T-helper 2 cell treated with Interferon-gamma antibody and Interleukin-4, amounts not matched to agents 100 ng/mL and 5 ng/mL, for 36 hours (primary cell): ENCODE data around the gene TPCN1. TPM values are rescaled to one million over a fixed set of nuclear protein-coding genes. Genes with fewer than 3 reads are reported as not detected.

ENCODE experiments used
- intact Hi-C: fragments of 100-400 bp; cut with micrococcal nuclease; formaldehyde crosslinking; loops from one replicate; pipeline ENCODE4 v1.15.1; 2023
- total RNA-seq: library from RNA; stranded (reverse); gene quantifications from 2 replicates; pipeline ENCODE4 v1.2.3, GENCODE V29; 2022

Gene TPCN1
- total RNA-seq, 1 donor from 2014 or later, result 34.2 TPM

DNA sequence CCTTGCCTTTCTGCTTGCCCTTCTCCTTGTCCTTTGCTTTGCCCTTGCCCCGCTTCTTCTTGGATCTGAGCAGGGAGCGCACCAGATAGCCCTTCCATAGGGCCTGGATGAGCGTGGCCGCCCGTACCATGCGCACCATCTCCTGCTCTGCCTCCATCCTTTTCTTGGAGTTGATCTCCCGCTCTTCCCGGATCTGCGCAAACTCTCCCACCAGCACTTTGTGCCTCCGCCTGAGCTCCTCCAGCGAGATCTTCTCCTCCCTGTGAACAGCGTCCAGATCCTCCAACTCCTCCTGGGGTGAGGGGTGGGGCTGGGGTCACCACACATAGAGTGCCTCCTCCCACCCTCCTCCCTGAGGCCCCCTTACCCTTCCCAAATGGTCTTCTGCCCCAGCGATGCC is 25.7 kb upstream of the TPCN1 start:
- intact Hi-C loops, result no loop called here

DNA sequence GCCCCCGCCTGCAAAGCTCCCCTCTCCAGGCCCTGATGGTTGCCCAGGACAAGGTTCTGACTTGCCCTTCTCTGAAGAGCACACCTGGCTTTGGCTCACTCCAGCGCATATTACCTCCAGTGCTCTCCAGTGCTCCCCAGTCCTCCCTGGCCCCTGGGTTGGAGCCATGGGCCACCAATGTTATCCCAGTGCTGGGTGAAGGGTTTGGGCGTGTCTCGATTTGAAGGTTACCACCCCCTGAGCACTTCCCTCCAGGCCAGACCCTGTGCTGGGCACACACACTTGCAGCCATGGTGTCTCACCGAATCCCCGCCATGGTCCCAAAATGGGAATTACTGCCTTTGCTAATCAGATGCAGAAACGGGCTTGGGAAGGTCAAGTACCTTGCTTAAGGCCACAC is 24.7 kb upstream of the TPCN1 start:
- intact Hi-C loops, result no loop called here

DNA sequence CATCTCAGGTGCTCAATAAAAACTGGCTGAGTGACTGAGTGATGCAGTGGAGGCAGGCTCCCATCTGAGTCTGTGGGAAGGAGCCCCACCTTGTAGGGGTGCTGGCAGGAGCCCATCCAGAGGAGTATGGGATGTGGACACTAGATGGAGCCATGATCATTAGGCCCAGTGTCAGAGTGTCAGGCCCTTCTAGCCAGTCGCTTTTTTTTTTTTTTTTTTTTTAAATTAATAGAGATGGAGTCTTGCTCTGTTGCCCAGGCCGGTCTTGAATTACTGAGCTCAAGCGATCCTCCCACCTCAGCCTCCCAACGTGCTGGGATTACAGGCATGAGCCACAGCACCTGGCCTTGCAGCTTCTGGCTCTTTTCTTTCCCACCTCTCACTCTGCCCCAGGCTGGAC is 24.3 kb upstream of the TPCN1 start:
- intact Hi-C loops, result loop anchor here (1.0 kb wide), 1 partner anchor 228 kb away; no protein-coding TSS in a partner anchor

DNA sequence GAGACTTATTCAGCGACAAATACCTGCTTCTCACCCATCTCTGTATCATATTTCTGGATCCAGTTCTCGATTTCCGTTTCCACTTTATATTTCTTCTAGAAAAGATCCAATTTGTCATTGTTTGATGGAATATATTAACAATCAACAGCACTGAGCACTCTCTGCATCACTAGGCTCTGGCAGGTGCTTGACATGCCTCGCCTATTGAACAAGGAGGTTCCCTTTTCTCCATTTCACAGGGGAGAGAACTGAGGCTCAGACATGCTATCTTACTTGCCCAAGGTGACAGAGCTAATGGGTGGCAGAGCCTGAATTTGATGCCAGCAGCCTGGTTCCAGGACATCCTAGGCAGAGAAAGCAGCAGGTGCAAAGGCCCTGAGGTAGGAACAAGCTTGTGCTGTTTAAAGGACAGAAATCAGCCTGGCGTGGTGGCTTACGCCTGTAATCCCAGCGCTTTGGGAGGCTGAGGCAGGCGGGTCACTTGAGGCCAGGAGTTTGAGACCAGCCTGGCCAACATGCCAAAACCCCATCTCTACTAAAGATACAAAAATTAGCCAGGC is 23.7 kb upstream of the TPCN1 start:
- intact Hi-C loops, result loop anchor here (1.0 kb wide), 1 partner anchor 228 kb away; no protein-coding TSS in a partner anchor

DNA sequence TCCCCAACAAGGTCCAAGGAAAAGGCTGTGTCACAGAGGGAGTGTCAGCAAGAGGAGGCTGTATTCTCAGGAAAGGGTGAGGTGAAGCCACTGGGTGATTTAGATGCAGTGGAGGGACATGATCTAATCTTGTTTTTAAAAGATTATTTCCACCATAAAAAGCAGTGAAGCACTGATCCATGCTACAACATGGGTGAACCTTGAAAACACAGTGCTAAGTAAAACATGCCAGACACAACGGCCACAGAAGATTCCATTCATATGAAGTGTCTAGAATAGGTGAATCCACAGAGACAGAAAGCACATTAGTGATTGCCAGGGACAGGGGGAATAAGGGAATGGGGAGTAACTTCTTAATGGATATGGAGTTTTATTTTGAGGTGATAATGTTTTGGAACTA is 23.0 kb upstream of the TPCN1 start:
- intact Hi-C loops, result no loop called here

DNA sequence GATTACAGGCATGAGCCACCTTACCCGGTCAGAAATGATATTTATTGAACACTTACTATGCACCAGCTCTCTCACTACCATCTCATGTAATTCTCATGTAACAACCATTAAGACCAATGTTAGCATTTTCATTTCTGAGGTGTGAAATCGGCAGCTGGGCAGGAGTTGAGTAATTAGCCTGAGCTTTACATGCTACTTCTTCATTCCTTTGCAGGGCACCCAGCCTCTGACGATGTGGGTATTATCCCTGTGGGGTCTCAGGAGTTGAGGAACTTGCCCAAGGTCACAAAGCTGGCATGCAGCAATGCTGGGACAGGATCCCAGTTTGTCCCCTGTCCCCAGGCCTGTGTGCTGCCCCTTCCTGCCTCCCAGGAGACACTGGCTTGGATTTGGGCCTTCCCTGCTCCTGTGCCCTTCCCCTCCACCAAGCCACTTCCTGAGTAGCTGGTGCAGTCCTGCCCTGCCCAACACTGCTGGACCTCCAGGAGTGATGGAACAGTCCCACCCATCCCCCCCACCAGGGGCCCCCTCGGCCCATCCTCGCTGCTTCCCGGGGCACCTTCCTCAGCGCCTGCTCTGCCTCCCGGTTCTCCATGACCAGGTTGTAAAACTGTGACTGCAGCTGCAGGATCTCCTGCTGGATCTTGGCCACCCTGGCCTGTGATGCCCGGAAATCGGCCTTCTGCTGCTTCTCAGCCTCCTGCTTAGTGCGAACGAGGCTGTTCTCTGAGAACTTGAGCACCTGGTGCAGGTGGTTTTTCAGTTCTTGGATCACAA is 21.1 kb upstream of the TPCN1 start:
- intact Hi-C loops, result no loop called here

DNA sequence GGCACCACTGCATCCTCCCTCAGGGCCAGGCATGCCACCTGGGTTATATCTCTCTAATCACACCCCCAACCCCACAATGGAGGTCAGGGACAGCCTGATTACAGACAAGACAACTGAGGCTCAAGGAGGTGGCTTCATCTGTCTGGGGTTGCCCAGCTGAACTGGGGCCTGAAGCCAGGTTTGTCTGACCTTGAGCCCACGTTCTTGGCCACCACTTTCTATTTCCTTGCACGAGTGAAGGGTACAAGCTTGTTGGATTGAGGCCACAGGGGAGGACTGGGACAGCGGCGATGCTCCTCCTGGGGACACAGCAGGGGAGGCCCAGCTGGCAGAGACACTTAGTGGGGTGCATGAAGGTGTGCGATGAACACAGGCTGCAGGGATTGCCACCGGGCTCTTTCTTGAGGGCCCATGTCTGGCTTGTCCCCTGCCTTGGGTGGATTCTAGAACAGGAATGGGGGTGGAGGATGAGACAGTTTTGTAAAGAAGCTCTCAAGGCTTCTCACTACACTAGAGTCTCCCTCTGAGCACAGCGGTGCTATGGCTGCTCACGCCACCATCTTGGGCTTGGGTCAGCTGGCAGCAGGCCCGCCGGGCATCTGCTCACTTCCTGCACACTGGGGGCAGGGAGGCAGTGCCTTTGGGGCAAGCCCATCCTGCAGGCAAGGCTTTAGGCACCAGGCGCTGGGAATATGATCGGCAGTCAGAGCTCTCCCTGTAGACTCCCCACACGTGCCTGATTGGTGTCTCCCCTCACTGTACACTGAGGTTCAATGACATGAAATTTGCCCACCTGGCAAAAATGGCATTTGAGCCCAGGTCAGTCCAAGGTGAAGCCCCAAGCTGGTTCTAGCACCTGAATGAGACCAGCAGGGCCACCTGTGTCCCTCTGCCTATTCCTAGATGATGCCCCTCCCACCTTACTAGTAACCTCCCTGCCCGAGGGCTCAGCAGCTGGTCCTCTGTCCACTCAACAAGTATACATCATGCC is 19.8 kb upstream of the TPCN1 start:
- intact Hi-C loops, result no loop called here

DNA sequence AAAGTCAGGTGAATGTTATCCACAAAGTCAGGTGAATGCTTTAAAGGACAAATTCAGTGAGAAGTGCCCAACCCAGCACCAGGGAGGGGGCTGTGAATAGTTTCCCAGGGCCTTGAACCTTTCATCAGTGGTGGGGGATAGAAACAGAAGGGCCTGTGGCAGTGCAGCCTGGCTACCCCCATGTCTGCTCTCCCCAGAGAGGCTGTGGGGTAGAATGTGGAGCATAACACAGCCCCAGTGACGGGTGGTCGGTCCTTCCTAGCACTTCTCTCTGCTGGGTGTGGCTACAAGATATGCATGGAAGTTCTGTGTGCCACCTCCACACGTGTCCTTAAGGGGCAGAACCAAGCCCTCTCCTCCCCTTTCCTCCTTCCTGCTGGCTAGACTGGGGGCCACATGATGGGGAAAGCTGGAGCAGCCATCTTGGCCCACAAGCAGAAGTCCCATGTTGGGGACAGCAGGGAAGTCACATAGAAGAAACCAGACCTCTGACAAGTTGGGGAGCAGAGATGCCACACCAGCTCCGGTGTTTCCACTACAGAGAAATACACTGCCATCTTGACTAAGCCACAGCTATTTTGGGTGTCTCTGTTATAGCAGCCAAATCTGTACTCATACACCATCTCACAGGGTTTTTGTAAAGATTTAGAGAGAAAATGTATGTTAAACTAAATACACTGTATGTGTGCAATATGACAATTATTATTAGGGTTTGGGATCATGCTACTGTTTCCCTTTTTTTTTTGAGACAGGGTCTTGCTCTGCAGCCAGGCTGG is 18.8 kb upstream of the TPCN1 start:
- intact Hi-C loops, result no loop called here

DNA sequence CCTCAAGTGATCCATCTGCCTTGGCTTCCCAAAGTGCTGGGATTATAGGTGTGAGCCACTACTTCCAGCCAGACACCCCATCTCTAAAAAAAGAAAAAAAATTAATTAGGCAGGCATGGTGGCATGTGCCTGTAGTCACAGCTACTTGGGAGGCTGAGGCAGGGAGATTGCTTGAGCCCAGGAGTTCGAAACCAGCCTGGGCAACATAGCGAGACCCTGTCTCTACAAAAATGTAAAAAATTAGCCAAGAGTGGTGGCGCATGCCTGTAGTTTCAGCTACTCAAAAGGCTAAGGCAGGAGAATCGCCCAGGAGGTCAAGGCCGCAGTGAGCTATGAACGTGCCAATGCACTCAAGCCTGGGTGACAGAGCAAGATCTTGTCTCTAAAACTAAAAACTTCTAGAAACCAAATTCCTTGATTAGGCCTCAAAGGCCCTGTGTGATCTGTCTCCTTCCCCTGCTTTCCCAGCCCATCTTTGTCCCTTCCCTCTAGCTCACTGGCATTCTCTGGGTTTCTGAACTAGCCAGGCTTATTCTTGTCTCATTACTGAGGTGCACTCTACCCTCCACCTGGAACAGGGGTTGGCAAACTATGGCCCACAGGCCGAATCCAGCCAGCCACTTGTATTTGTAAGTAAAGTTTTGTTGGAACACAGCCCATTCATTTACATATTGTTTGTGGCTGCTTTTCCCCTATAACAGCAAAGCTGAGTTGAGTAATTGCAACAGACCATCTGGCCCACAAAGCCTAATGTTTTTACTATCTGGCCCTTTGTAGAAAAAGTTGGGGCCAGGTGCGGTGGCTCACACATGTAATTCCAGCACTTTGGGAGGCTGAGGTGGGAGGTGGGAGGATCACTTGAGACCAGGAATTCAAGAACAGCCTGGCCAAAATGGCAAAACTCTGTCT is 17.2 kb upstream of the TPCN1 start:
- intact Hi-C loops, result no loop called here

DNA sequence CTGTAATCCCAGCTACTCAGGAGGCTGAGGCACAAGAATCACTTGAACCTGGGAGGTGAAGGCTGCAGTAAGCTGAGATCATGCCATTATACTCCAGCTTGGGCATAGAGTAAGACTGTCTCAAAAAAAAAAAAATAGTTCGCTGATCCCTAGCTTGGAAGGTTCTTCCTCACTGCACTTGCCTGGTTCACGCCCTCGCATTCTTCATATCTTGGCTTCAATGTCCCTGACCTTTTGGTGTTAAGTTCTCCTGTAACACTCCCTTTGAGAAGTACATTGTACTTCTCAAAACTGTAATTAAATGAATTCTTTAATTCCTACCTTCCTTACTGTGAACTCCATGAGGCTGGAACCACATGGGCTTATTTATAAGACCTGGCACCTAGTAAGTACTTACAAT is 16.5 kb upstream of the TPCN1 start:
- intact Hi-C loops, result loop anchor here (5.0 kb wide), 3 partner anchors 57 to 152 kb away; partner anchors contain the start of gene PLBD2

DNA sequence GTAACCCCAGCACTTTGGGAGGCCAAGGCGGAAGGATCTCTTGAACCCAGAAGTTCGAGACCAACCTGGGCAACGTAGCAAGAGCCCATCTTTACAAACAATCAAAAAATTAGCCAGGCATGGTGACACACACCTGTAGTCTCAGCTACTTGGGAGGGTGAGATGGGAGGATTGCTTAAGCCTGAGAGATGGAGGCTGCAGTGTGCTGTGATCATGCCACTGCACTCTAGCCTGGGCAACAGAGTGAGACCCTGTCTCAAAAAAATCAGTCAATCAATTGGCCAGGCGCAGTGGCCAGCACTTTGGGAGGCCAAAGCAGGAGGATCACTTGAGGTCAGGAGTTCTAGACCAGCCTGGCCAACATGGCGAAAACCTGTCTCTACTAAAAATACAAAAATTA is 14.5 kb upstream of the TPCN1 start:
- intact Hi-C loops, result loop anchor here (5.0 kb wide), 3 partner anchors 55 to 150 kb away; partner anchors contain the start of gene PLBD2

DNA sequence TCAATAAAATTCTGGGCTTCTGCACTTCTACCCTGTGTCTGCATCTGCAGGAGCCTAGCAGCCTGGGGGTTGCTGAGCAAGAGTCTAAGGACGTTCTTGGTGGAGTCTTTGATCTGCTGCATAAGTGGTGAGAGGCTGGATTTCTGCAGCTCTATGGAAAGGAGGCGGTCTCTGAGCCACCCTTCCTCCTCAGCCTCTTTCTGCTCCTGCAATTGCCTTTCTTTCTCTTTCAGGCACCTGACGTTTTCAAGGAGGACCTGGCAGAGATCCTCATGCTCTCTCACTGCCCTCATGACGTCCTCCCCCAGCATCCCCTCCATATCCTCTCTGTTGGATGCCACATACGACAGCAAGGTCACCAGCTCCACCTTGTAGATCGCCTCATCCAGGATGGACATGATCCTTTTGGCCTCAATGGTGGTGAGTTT is 13.6 kb upstream of the TPCN1 start:
- intact Hi-C loops, result loop anchor here (1.0 to 5.0 kb wide), 5 partner anchors 14 to 150 kb away; partner anchors contain the start of genes DDX54, PLBD2, RITA1 and TPCN1

DNA sequence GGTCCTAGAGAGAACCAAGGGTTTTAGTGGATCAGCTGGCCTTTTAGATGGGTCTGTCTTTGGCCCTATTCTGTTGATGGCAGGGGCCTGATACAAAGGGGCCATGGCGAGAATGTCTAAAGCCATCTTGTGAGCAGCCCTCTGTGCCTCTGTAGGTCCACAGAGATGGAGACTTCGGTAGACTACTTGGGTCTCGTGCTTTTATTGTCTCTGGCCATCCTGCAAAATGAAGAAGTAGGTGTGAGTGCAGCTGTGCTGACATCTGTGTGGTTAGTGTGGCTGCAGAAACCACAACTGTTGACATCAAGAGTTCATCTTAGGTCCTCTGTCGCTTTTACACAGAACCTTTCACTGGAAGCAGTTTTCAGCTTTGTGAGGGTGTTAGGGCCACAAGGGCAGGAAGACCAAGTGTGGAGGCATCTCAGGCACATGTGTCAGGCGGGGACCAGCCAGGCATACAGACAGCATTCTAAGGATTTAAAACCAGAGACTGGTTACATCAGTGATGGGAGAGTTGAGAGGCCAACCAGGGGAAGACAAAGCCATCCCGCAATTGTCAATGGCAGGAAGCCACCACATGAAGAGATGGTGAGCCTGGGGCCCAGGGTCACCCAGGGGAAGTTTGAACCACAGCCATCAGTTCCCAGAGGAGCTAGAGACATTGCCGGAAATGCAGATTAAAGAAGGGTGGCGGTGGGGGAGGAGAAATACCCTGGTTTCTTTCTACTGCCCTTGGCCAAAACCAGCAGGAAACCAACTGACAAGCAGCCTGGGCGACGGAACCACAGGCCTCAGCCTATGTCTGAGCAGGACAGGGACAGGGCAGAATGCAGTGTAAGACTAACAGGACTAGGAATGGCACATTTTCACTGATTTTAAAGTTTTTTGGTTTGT is 13.0 kb upstream of the TPCN1 start:
- intact Hi-C loops, result loop anchor here (1.0 to 5.0 kb wide), 5 partner anchors 13 to 149 kb away; partner anchors contain the start of genes DDX54, PLBD2, RITA1 and TPCN1

DNA sequence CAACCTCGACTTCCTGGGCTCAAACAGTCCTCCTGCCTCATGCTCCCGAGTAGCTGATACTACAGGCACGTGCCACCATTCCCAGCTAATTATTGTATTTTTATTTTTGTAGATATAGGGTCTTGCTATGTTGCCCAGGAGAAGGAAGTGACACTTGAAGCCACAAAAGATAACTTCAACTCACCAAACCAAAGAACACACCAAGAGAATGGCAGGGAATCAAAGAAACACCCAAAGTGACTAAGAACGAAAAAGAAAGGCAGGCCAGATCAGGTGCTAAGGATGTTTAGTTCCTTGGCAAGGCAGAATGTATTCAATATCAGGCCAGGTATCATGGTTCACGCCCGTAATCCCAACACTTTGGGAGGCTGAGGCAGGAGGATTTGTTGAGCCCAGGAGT is 10.1 kb upstream of the TPCN1 start:
- intact Hi-C loops, result no loop called here

DNA sequence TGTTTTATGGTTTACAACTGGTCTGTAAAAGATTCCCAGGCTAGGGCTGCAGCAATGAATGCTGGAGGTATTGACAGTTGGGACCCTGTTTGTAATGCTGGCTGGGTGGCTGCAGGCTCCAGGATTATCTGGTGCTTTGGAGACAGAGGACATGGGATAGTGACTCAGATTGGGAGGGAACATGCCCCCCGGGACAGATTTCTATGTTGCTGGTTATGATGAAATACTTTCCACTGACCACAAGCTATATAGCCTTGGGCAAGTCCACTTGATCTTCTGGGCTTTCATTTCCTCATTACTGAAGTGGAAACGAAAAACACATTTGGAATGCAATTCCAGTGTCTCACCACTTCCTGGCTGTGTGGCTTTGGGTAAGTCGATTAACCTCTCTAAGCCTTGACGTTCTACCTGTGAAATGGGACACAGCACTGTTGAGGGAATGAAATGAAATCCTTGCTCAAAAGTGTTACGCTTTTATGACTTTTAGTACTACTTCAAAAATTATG is 6.3 kb upstream of the TPCN1 start:
- intact Hi-C loops, result no loop called here

DNA sequence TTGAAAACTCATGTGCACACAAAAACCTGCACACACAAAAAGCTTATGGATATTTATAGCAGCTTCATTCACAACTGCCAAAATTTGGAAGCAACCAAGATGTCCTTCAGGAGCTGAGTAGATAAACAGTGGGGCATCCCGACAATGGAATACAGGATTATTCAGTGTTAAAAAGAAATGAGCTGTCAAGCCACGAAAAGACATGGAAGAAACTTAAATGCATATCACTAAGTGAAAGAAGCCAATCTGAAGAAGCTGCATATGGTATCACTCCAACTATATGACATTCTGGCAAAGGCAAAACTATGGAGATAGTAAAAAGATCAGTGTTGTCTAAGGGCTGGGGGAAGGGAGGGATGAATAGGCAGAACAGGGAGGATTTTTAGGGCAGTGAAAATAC is 5.2 kb upstream of the TPCN1 start:
- intact Hi-C loops, result no loop called here

DNA sequence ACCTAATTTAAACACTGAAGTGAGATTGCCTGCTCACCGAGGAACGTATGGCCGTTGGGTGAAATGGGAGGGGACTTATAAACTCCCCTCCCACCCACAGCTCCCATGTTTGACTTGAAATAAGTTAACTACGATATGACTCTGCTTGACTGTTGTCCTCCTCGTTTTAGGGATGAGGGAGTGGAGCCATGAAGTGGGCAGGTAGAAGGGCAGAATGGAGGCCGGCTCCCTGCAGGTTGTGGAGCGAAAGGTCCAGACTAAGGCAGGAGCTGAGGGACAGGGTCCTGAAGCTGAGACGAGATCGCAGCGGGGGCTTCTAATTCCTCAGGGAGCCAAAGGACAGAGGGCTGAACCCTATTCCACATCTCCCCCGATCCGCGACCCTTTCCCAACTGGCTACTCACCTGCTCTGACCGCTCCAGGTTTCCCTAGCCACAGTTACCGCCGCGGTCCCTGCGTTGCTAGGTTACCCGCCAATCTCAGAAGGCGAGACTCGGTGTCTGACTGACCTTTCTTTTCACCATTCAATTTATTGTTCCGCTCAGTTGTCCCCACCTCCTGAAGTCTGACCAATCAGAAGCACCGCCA is 577 bp upstream of the TPCN1 start:
- intact Hi-C loops, result loop anchor here (1.0 to 5.0 kb wide), 6 partner anchors 12 to 138 kb away; partner anchors contain the start of gene PLBD2
